ENCODE results near the gene SOST.
"Not testable (repeated sequence)": the region's sequence is repeated elsewhere in the genome, so short reads cannot be mapped to it uniquely, and the experiment has no call there.

Gene SOST

GRCh38 chr17:43799047-43799446, 40.5 kb upstream of the SOST start:
- DNase-seq (ENCODE audit: low read depth, low spot score) = no peak
- no peak for TF ChIP-seq CTCF (IDR thresholded peaks at IDR 0.05; ENCODE audit: low read depth, low read length)
- in situ Hi-C loops (cut with HindIII; ENCODE audit: low sequenced_read_pairs) = no loop called here
- H3K4me3 ChIP-seq (ENCODE audit: low read depth, low read length) = no peak overlapping the region

GRCh38 chr17:43798024-43798423, 39.4 kb upstream of the SOST start:
- H3K4me3 ChIP-seq (ENCODE audit: low read depth, low read length); DNase-seq (ENCODE audit: low read depth, low spot score); in situ Hi-C loops (cut with HindIII; ENCODE audit: low sequenced_read_pairs): not testable (repeated sequence)

- H3K4me3 ChIP-seq (ENCODE audit: low read depth, low read length); in situ Hi-C loops (cut with HindIII; ENCODE audit: low sequenced_read_pairs); DNase-seq (ENCODE audit: low read depth, low spot score): not testable (repeated sequence)
Observed at GRCh38 chr17:43792668-43793067, 34.1 kb upstream of the SOST start.

GRCh38 chr17:43791589-43791988, 33.0 kb upstream of the SOST start:
- in situ Hi-C loops (cut with HindIII; ENCODE audit: low sequenced_read_pairs) = no loop called here
- DNase-seq (ENCODE audit: low read depth, low spot score) = peak; percentile 45
- no peak for TF ChIP-seq CTCF (IDR thresholded peaks at IDR 0.05; ENCODE audit: low read depth, low read length)
- H3K4me3 ChIP-seq (ENCODE audit: low read depth, low read length) = no peak overlapping the region

GRCh38 chr17:43790311-43790940, 31.8 kb upstream of the SOST start:
- in situ Hi-C loops (cut with HindIII; ENCODE audit: low sequenced_read_pairs) = no loop called here
- peak; percentile 49 for TF ChIP-seq CTCF (IDR thresholded peaks at IDR 0.05; ENCODE audit: low read depth, low read length)
- no peak overlapping the region for H3K4me3 ChIP-seq (ENCODE audit: low read depth, low read length)
- DNase-seq (ENCODE audit: low read depth, low spot score) = no peak

- in situ Hi-C loops (cut with HindIII; ENCODE audit: low sequenced_read_pairs) = no loop called here
- DNase-seq (ENCODE audit: low read depth, low spot score) = no peak
- no peak for TF ChIP-seq CTCF (IDR thresholded peaks at IDR 0.05; ENCODE audit: low read depth, low read length)
- no peak overlapping the region for H3K4me3 ChIP-seq (ENCODE audit: low read depth, low read length)
Observed at GRCh38 chr17:43789482-43789881, 30.9 kb upstream of the SOST start.

GRCh38 chr17:43788540-43788939, 29.9 kb upstream of the SOST start:
- DNase-seq (ENCODE audit: low read depth, low spot score) = no peak
- in situ Hi-C loops (cut with HindIII; ENCODE audit: low sequenced_read_pairs) = no loop called here

More at GRCh38 chr17:43788540-43788939, 29.9 kb upstream of the SOST start:
- TF ChIP-seq CTCF (IDR thresholded peaks at IDR 0.05; ENCODE audit: low read depth, low read length) = no peak
- H3K4me3 ChIP-seq (ENCODE audit: low read depth, low read length) = no peak overlapping the region

Measured in astrocyte of the spinal cord (primary cell).